ENCODE data around the gene DDR2.

The DDR2 gene

GRCh38 chr1:162710780-162711465 is 78.7 kb downstream of the DDR2 start:
- Histone ChIP-seq H2AFZ (ENCODE audit: low read length) (peak overlapping the region; percentile 14), H3K27ac (replicated peaks; ENCODE audit: low read length) (no peak overlapping the region), H3K79me1 (ENCODE audit: low read depth, low read length) (no peaks in the 10 kb centered on the region), H3K18ac (ENCODE audit: low read length) (no peak overlapping the region), H3K4me1 (ENCODE audit: control insufficient read depth in 2 of 2, insufficient read depth in 1 of 2, low read depth in 1 of 2, low read length in 2 of 2) (no peaks in the 10 kb centered on the region), H3K4me2 (ENCODE audit: insufficient read depth, low read length, poor library complexity, severe bottlenecking) (no peak overlapping the region), H3K23ac (ENCODE audit: low read depth, low read length, poor library complexity) (no peak overlapping the region), H4K91ac (ENCODE audit: low read depth, low read length, poor library complexity) (no peak overlapping the region), H2BK12ac (ENCODE audit: low read length) (no peak overlapping the region), H2BK120ac (ENCODE audit: low read depth, low read length) (no peak overlapping the region), H3K9me3 (replicated peaks in 1 of 2; ENCODE audit: control insufficient read depth in 2 of 2, insufficient read depth in 1 of 2, low read depth in 1 of 2, low read length in 2 of 2) (no peaks in the 10 kb centered on the region), H4K8ac (ENCODE audit: low read depth, low read length) (no peak overlapping the region), H3K4ac (ENCODE audit: low read length) (no peak overlapping the region), H3K14ac (ENCODE audit: low read length) (no peak overlapping the region), H3K9ac (ENCODE audit: low read depth, low read length, poor library complexity) (no peak overlapping the region), H3K4me3 (ENCODE audit: low read length in 2 of 2) (no peak overlapping the region), H2AK5ac (ENCODE audit: low read depth, low read length) (no peak overlapping the region), H2BK5ac (ENCODE audit: low read length) (no peak overlapping the region), H2BK15ac (ENCODE audit: low read length) (no peak overlapping the region), H3K36me3 (replicated peaks in 1 of 2; ENCODE audit: control insufficient read depth in 2 of 2, insufficient read depth in 2 of 2, low read length in 2 of 2) (no peaks in the 10 kb centered on the region), H3K27me3 (ENCODE audit: control insufficient read depth in 3 of 3, insufficient read depth in 3 of 3, low read depth in 1 of 3, low read length in 3 of 3) (no peaks in the 10 kb centered on the region)
- WGBS, 2 donors (ENCODE audit: extremely low coverage in 2 of 2, insufficient read length in 2 of 2, insufficient replicate concordance in 1 of 2): no CpG with 5 or more reads among the region's 4 CpGs
- DNase-seq (ENCODE audit: low spot score): no peak

GRCh38 chr1:162712317-162713029 is 80.2 kb downstream of the DDR2 start:
- WGBS, 2 donors (ENCODE audit: extremely low coverage in 2 of 2, insufficient read length in 2 of 2, insufficient replicate concordance in 1 of 2): no CpG with 5 or more reads among the region's 2 CpGs
- Histone ChIP-seq H2BK15ac (ENCODE audit: low read length) (no peak overlapping the region), H2BK12ac (ENCODE audit: low read length) (no peak overlapping the region), H4K91ac (ENCODE audit: low read depth, low read length, poor library complexity) (no peak overlapping the region), H3K27me3 (ENCODE audit: control insufficient read depth in 3 of 3, insufficient read depth in 3 of 3, low read depth in 1 of 3, low read length in 3 of 3) (no peaks in the 10 kb centered on the region), H3K18ac (ENCODE audit: low read length) (no peak overlapping the region), H3K4ac (ENCODE audit: low read length) (no peak overlapping the region), H3K9ac (ENCODE audit: low read depth, low read length, poor library complexity) (no peak overlapping the region), H2AK5ac (ENCODE audit: low read depth, low read length) (no peak overlapping the region), H4K8ac (ENCODE audit: low read depth, low read length) (no peak overlapping the region), H3K4me3 (ENCODE audit: low read length in 2 of 2) (no peak overlapping the region), H3K9me3 (replicated peaks in 1 of 2; ENCODE audit: control insufficient read depth in 2 of 2, insufficient read depth in 1 of 2, low read depth in 1 of 2, low read length in 2 of 2) (no peaks in the 10 kb centered on the region), H3K27ac (replicated peaks; ENCODE audit: low read length) (no peak overlapping the region), H3K4me2 (ENCODE audit: insufficient read depth, low read length, poor library complexity, severe bottlenecking) (no peak overlapping the region), H2BK120ac (ENCODE audit: low read depth, low read length) (no peak overlapping the region), H3K23ac (ENCODE audit: low read depth, low read length, poor library complexity) (no peak overlapping the region), H2BK5ac (ENCODE audit: low read length) (no peak overlapping the region), H2AFZ (ENCODE audit: low read length) (peak overlapping the region; percentile 25), H3K36me3 (replicated peaks in 1 of 2; ENCODE audit: control insufficient read depth in 2 of 2, insufficient read depth in 2 of 2, low read length in 2 of 2) (no peaks in the 10 kb centered on the region), H3K79me1 (ENCODE audit: low read depth, low read length) (no peaks in the 10 kb centered on the region), H3K14ac (ENCODE audit: low read length) (no peak overlapping the region), H3K4me1 (ENCODE audit: control insufficient read depth in 2 of 2, insufficient read depth in 1 of 2, low read depth in 1 of 2, low read length in 2 of 2) (no peaks in the 10 kb centered on the region)
- DNase-seq (ENCODE audit: low spot score): no peak

GRCh38 chr1:162716123-162716522 is 83.9 kb downstream of the DDR2 start:
- Histone ChIP-seq H3K18ac (ENCODE audit: low read length) (no peak overlapping the region), H3K27ac (replicated peaks; ENCODE audit: low read length) (no peak overlapping the region), H3K4ac (ENCODE audit: low read length) (no peak overlapping the region), H2AK5ac (ENCODE audit: low read depth, low read length) (no peak overlapping the region), H3K9ac (ENCODE audit: low read depth, low read length, poor library complexity) (no peak overlapping the region), H3K36me3 (replicated peaks in 1 of 2; ENCODE audit: control insufficient read depth in 2 of 2, insufficient read depth in 2 of 2, low read length in 2 of 2) (no peaks in the 10 kb centered on the region), H3K4me1 (ENCODE audit: control insufficient read depth in 2 of 2, insufficient read depth in 1 of 2, low read depth in 1 of 2, low read length in 2 of 2) (no peaks in the 10 kb centered on the region), H3K9me3 (replicated peaks in 1 of 2; ENCODE audit: control insufficient read depth in 2 of 2, insufficient read depth in 1 of 2, low read depth in 1 of 2, low read length in 2 of 2) (no peaks in the 10 kb centered on the region), H2AFZ (ENCODE audit: low read length) (no peak overlapping the region), H2BK5ac (ENCODE audit: low read length) (no peak overlapping the region), H3K23ac (ENCODE audit: low read depth, low read length, poor library complexity) (no peak overlapping the region), H3K14ac (ENCODE audit: low read length) (no peak overlapping the region), H3K4me2 (ENCODE audit: insufficient read depth, low read length, poor library complexity, severe bottlenecking) (no peak overlapping the region), H3K27me3 (ENCODE audit: control insufficient read depth in 3 of 3, insufficient read depth in 3 of 3, low read depth in 1 of 3, low read length in 3 of 3) (no peaks in the 10 kb centered on the region), H3K79me1 (ENCODE audit: low read depth, low read length) (no peaks in the 10 kb centered on the region), H2BK15ac (ENCODE audit: low read length) (no peak overlapping the region), H2BK12ac (ENCODE audit: low read length) (no peak overlapping the region), H4K8ac (ENCODE audit: low read depth, low read length) (no peak overlapping the region), H4K91ac (ENCODE audit: low read depth, low read length, poor library complexity) (no peak overlapping the region), H2BK120ac (ENCODE audit: low read depth, low read length) (no peak overlapping the region), H3K4me3 (ENCODE audit: low read length in 2 of 2) (no peak overlapping the region)
- no CpG with 5 or more reads among the region's 4 CpGs for WGBS, 2 donors (ENCODE audit: extremely low coverage in 2 of 2, insufficient read length in 2 of 2, insufficient replicate concordance in 1 of 2)
- DNase-seq (ENCODE audit: low spot score): no peak

- Histone ChIP-seq H3K4ac (ENCODE audit: low read length) (no peak overlapping the region), H2BK5ac (ENCODE audit: low read length) (no peak overlapping the region), H3K14ac (ENCODE audit: low read length) (no peak overlapping the region), H3K9me3 (replicated peaks in 1 of 2; ENCODE audit: control insufficient read depth in 2 of 2, insufficient read depth in 1 of 2, low read depth in 1 of 2, low read length in 2 of 2) (no peaks in the 10 kb centered on the region), H4K8ac (ENCODE audit: low read depth, low read length) (no peak overlapping the region), H2AFZ (ENCODE audit: low read length) (no peak overlapping the region), H3K4me2 (ENCODE audit: insufficient read depth, low read length, poor library complexity, severe bottlenecking) (no peak overlapping the region), H2BK120ac (ENCODE audit: low read depth, low read length) (no peak overlapping the region), H3K27ac (replicated peaks; ENCODE audit: low read length) (no peak overlapping the region), H3K27me3 (ENCODE audit: control insufficient read depth in 3 of 3, insufficient read depth in 3 of 3, low read depth in 1 of 3, low read length in 3 of 3) (no peaks in the 10 kb centered on the region), H3K23ac (ENCODE audit: low read depth, low read length, poor library complexity) (no peak overlapping the region), H3K18ac (ENCODE audit: low read length) (no peak overlapping the region), H3K9ac (ENCODE audit: low read depth, low read length, poor library complexity) (no peak overlapping the region), H3K4me3 (ENCODE audit: low read length in 2 of 2) (no peak overlapping the region), H2AK5ac (ENCODE audit: low read depth, low read length) (no peak overlapping the region), H3K36me3 (replicated peaks in 1 of 2; ENCODE audit: control insufficient read depth in 2 of 2, insufficient read depth in 2 of 2, low read length in 2 of 2) (no peaks in the 10 kb centered on the region), H3K79me1 (ENCODE audit: low read depth, low read length) (no peaks in the 10 kb centered on the region), H3K4me1 (ENCODE audit: control insufficient read depth in 2 of 2, insufficient read depth in 1 of 2, low read depth in 1 of 2, low read length in 2 of 2) (no peaks in the 10 kb centered on the region), H2BK12ac (ENCODE audit: low read length) (no peak overlapping the region), H2BK15ac (ENCODE audit: low read length) (no peak overlapping the region), H4K91ac (ENCODE audit: low read depth, low read length, poor library complexity) (no peak overlapping the region)
- no peak for DNase-seq (ENCODE audit: low spot score)
- WGBS, 2 donors (ENCODE audit: extremely low coverage in 2 of 2, insufficient read length in 2 of 2, insufficient replicate concordance in 1 of 2): no CpG with 5 or more reads among the region's 1 CpG
Measured at GRCh38 chr1:162716552-162716951, 84.3 kb downstream of the DDR2 start.
